A549 (cell line): ENCODE measurements around the gene PDIA5.

Experiments
- BHLHE40 ChIP-seq: IDR thresholded peaks from 2 replicates; pipeline ENCODE4 v1.6.1; 2012; ENCODE audit warnings: low read depth, low read length, inconsistent platforms
- HOXA7 ChIP-seq: fragments of 250-450 bp; sonication (Bioruptor Pico); IDR thresholded peaks from 2 replicates; pipeline ENCODE4 v1.5.0; 2020; ENCODE audit warnings: mild to moderate bottlenecking, moderate library complexity
- KDM1A ChIP-seq: fragments of 200-600 bp; sonication (generic); IDR thresholded peaks from 2 replicates; pipeline ENCODE4 v1.6.1; 2016; ENCODE audit warnings: low read depth, mild to moderate bottlenecking
- POLR2A ChIP-seq: IDR thresholded peaks from 2 replicates; pipeline ENCODE4 v1.6.1; 2012; ENCODE audit warnings: mild to moderate bottlenecking, low read length
- RAD21 ChIP-seq, 2 experiments: fragments of >200 bp in 1 of 2; sonication (Bioruptor Twin) in 1 of 2; formaldehyde crosslinking in 1 of 2; IDR thresholded peaks in 1 of 2; conservative IDR thresholded peaks in 1 of 2; 2 replicates in 1 of 2; 3 replicates in 1 of 2; pipeline ENCODE4 v1.6.1; 2012 to 2018; ENCODE audit warnings: inconsistent platforms in 1 of 2
- TF ChIP-seq, protein P1 (sequence below): fragments of >200 bp; sonication (Bioruptor Twin); formaldehyde crosslinking; IDR thresholded peaks from 2 replicates; pipeline ENCODE4 v1.6.1; 2016
- TF ChIP-seq, protein P2 (sequence below): fragments of >200 bp; sonication (Bioruptor Twin); formaldehyde crosslinking; IDR thresholded peaks from 3 replicates; pipeline ENCODE4 v1.5.1; 2016
- TF ChIP-seq, protein P3 (sequence below): fragments of 450-650 bp; IDR thresholded peaks from 2 replicates; pipeline ENCODE4 v1.6.1; 2014; ENCODE audit warnings: antibody characterized with exemption

DNA sequence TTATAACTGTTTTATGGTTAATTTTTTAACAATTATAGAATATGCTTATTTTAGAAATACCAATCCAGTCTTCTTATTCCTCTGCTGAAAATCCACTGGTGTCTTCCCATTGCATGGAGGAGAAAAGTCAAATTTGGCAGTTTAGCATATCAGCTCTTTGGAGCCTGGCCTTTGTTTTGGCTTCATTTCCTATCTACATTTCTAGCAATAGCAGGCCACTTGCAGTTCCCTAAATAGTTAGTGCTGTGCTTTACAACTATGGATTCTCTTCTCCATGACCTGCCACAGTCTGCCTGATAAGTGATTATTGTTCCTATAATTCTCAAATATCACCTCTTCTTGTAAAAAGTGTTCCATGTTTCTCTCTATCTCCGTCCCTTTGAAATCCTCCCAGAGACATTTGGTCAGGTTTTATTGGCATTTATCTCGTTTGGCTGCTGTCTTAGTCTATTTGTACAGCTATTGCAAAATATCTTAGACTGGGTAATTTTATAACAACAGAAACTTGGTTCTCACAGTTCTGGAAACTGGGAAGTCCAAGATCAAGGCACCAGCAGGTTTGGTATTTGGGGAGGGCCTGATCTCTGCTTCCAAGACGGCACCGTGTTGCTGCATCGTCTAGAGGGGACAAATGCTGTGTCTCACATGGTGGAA lies 126.8 kb downstream of the PDIA5 start:
- TF ChIP-seq, protein P1, sequence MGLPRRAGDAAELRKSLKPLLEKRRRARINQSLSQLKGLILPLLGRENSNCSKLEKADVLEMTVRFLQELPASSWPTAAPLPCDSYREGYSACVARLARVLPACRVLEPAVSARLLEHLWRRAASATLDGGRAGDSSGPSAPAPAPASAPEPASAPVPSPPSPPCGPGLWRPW, result no peak
- TF ChIP-seq, protein P2, sequence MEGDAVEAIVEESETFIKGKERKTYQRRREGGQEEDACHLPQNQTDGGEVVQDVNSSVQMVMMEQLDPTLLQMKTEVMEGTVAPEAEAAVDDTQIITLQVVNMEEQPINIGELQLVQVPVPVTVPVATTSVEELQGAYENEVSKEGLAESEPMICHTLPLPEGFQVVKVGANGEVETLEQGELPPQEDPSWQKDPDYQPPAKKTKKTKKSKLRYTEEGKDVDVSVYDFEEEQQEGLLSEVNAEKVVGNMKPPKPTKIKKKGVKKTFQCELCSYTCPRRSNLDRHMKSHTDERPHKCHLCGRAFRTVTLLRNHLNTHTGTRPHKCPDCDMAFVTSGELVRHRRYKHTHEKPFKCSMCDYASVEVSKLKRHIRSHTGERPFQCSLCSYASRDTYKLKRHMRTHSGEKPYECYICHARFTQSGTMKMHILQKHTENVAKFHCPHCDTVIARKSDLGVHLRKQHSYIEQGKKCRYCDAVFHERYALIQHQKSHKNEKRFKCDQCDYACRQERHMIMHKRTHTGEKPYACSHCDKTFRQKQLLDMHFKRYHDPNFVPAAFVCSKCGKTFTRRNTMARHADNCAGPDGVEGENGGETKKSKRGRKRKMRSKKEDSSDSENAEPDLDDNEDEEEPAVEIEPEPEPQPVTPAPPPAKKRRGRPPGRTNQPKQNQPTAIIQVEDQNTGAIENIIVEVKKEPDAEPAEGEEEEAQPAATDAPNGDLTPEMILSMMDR, result no peak
- TF ChIP-seq KDM1A, result no peak
- TF ChIP-seq POLR2A, result no peak
- no peak for TF ChIP-seq BHLHE40
- no peak for TF ChIP-seq RAD21 (conservative IDR thresholded peaks at IDR 0.05 in 1 of 2, IDR thresholded peaks at IDR 0.05 in 1 of 2)
- no peak for TF ChIP-seq HOXA7
- TF ChIP-seq, protein P3, sequence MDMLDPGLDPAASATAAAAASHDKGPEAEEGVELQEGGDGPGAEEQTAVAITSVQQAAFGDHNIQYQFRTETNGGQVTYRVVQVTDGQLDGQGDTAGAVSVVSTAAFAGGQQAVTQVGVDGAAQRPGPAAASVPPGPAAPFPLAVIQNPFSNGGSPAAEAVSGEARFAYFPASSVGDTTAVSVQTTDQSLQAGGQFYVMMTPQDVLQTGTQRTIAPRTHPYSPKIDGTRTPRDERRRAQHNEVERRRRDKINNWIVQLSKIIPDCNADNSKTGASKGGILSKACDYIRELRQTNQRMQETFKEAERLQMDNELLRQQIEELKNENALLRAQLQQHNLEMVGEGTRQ, result no peak
